Activated T-cell treated with anti-CD3 and anti-CD28 coated beads for 48 hours (primary cell): ENCODE measurements around the gene KIAA1217.

ENCODE experiments used
- DNase-seq: peaks from one replicate; pipeline ENCODE4 v3.0.0-alpha.2; 2020; ENCODE audit warnings: low read depth

Gene KIAA1217

GRCh38 chr10:24209946-24210491, 1.1 kb downstream of the KIAA1217 start:
- peak; percentile 35 for DNase-seq

- DNase-seq = no peak
These were observed 1.6 kb downstream of the KIAA1217 start for GRCh38 chr10:24210501-24210900.

- DNase-seq = no peak
These were observed 4.3 kb downstream of the KIAA1217 start for GRCh38 chr10:24213266-24213665.

- DNase-seq = no peak
These were observed 4.9 kb downstream of the KIAA1217 start for GRCh38 chr10:24213881-24214280.

DNA sequence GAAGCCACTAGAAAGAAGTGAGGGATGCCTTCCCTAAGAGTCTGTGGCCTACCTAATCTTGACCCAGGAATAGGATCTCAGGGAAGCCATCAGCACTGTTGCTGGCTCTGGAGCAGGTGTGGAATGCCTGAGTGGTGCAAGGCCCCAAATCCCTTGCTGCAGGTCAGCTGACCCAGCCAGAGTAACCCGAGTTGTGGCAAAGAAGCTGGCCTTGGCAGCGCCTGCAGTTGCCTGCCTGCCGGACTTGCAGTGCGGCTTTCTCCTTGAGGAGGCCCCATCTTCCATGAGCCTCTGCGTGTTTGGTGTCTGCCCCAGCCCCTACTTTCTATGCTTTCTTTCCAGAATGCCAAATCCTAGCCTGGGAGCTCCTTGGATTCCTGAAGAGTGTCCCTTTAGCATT, 5.8 kb downstream of the KIAA1217 start:
- DNase-seq = no peak

DNA sequence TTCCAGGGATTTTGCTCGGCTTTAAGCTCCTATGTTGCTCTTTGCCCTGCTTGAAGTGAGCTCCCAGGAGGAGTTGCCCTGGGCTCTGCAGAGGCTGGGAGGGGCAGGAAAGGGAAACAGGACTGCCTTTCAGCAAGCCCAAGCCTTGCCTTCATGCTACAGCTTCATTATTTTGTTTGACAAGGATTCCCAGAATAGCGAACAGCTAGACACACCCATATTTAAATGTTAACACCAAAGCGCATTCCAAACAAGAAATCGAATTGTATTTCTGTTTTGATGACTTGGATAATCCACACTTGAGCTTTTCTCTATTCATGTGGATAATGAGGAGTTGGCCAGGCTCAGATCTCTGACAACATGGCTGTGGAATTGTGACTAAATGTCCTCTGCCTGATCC, 6.3 kb downstream of the KIAA1217 start:
- no peak for DNase-seq

DNA sequence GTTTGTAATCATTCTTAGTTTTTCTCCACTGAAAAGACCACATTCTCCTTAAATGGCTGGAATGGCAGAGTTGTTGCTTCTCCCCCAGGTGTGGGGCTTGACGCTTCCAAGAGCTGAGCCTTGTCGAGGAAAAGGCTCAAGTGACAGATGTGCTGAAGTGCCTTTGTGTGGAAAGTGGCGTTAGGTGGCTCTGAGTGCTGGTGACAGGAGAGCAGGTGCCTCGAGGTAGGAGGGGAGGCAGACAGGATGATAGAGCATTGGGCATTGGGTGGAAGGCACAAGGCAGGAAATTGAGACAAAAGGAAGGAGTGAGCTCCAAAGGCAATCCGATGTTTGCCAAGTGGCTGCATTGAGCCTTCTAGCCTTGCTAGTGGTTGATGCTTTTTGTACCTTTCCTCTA, 6.7 kb downstream of the KIAA1217 start:
- DNase-seq = no peak

DNA sequence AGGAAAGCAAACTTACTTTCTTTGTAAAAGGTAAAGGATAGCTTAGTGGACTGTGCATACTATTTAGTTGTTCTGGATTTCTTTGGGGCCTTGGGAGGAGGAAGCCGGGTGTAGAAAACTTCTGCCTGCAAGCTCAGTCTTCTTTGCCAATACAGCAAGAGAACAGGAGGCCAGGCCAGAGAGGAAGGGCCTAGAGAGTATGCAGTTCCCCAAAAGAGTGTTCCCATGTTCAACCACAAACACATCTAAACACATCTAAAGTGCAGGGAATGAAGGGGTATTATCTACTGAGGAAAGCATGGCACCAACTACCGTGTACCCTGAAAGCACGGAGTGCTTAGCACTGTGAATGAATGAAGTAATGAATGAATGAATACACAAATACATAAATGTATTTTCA, 11.0 kb downstream of the KIAA1217 start:
- no peak for DNase-seq

- DNase-seq = no peak
These were observed 14.4 kb downstream of the KIAA1217 start for GRCh38 chr10:24223341-24223740.

DNA sequence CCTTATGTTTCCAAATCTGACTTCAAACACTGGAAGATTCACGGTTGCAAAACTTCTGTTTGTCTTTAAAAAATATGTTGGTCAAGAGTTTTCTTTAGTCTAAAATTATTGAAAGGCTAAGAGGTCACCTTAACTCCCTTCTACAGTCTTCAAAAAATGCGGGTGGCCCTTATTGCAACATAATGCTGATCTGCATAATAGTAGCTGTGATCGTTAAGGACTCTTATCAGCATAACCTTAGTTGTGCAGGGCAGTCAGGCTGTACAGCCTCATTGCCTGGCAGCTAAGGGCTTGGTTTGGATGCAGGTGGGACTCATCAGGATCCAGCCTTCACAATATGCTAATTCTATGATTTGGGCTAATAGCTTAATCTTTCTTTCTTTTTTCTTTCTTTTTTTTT, 15.0 kb downstream of the KIAA1217 start:
- DNase-seq = no peak

- no peak for DNase-seq
These were observed 19.7 kb downstream of the KIAA1217 start for GRCh38 chr10:24228642-24229041.

DNA sequence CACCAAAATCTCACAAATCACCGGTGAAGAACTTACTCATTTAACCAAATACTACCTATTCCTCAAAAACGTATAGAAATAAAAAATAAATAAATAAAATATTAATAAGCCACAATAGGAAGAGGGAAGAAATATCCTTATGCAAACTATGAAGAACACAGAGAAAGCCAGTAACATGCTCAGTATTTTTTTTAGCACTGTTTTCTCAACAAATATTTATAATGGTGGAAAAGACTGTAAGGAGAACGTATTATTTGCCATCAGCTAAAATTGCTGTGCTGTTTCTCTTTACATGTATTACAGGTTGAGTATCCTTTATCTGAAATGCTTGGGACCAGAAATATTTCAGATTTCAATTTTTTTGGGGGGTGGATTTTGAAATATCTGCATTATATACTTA, 21.0 kb downstream of the KIAA1217 start:
- no peak for DNase-seq

DNA sequence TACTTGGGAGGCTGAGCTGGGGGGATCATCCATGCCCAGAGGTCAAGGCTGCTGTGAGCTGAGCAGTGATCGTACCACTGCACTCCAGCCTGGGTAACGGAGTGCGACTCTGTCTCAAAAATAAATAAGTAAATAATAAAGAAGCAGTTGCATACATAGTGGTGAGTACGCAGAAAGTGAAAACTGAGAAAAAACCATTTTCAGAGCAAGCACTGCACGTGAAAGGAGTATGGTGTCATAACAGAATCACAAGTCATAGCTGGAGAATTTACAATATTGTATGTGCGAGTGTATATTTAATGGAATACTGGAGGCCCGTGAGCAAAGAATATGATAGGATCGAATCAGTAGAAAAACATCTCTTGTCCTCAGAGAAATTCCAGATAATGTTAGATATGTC, 22.3 kb downstream of the KIAA1217 start:
- no peak for DNase-seq

DNA sequence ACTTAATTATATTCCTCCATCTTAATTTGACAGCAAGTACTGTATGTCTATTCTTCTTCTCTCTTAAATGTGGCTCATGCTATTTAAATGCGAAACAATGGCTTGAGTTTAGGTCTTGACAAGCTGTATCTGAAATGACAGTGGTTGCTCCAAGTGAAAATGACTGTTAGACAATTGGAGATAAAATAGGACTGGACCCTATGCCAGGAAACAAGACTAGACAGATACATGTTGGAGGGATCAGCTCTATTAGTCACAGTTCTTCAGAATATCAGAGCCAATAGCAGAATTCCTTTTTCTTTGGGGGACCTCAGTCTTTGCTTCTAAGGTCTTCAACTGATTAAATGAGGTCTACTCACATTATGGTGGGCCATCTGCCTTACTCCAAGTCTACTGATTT, 25.8 kb downstream of the KIAA1217 start:
- no peak for DNase-seq

DNA sequence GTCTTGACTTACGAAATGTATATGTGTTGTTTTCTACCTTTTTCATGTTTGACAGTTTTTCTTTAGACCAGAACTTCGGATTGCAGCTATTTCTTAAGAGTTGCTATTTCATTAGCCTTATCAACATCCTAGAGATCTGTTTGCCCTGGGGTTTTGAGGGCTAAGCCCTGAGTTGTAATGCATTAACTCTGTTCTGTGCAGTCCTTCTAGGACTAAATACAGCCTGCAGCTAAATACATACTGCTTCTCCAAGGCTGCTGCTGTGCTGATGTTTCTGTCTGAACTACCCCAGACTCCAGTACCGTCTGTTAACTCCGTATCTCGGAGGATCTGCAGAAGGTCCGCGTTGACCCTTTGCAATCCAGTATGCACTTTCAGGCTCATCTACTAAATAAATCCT, 26.5 kb downstream of the KIAA1217 start:
- DNase-seq = no peak

GRCh38 chr10:24237801-24238395, 29.0 kb downstream of the KIAA1217 start:
- no peak for DNase-seq

DNA sequence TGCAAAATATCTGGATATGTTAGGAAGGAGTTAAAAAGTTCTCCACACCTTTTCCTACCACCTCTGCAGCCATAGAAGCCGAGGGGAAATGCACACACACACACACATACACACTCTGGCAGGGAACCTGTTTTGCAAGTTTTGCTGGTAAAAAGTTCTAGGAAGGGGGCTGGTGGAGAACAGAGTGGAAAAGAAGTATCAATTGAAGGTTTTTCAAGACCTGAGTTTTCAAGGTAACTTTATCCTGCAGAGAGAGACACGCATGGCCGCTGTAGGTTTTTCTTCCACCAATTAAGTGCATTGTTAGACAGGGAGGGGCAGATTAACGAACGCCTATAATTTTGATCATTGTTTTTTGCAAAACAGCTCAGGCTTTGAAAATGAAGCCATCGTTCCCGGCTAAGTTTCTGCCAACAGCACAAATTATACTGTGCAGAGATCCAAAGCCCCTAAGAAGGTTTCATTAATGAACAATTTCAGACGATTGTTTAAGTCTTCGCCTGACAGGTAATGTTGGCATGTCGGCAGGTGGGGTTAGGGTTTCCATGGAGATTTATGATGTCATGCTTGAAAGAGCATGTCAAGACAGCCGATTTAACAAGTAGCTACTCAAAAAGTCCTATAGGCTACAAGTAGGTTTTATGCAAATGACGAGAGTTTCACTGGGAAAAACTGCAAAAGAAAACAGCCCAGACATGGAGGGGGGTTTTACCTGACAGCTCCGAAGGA, 29.7 kb downstream of the KIAA1217 start:
- no peak for DNase-seq

DNA sequence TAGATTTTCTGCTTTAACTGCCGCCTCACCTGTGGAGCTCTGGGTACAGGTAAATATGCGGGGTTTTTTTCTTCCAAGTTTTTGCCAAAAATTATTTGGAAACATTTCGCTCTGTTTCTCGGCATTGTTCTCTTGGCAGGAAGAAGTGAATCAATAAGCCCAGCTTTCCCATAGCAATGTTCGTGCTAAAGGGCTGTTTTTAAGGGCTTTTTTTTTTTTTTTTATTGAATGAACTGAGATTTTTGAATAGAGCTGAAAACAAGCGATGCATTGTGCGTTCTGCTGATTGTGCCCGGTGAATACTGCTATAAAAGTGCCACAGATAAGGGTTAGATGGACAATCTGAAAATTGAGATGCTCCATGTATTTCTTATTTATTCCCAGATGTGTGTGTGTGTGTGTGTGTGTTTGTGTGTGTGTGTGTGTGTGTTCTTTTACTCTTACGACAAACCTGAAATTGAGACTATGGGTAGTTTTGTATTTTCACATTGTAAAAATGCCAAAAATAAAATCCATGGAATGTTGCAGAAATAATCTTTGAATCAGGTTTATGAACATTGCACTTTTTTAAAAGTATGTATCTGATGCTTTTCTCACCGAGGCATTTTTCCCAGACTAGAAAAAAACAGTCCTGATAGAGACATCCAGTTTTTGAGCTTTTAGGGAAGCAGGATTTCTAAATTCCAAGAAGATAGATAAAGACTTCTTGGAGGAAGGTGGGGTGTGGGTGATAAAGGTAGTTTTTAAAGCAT, 30.5 kb downstream of the KIAA1217 start:
- DNase-seq = no peak

- DNase-seq = no peak
These were observed 31.3 kb downstream of the KIAA1217 start for GRCh38 chr10:24240041-24240751.

DNA sequence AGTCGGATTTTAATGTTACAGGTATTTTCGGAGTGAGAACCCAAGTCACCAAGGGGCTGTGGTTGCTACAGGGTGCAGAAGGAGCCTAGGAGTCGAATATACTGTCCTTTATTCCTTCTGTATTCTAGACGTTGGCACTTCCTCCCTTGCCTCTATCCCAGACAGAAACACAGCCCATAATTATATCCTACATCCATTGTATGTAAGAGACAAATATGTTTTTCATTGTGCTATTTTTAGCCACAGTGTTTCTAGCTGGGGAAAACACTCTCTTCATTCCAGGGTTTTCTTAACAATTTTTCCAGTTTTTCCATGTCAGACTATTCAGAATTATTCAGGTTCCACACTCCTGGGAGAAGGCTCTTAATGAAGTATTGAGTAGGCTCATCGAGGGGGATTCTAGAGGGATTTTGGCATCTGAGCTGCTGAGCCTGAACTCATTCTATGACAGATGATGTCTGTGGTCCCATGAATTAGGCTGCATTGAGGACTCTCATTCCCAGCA, 32.6 kb downstream of the KIAA1217 start:
- no peak for DNase-seq

GRCh38 chr10:24242562-24242961, 33.6 kb downstream of the KIAA1217 start:
- no peak for DNase-seq

DNA sequence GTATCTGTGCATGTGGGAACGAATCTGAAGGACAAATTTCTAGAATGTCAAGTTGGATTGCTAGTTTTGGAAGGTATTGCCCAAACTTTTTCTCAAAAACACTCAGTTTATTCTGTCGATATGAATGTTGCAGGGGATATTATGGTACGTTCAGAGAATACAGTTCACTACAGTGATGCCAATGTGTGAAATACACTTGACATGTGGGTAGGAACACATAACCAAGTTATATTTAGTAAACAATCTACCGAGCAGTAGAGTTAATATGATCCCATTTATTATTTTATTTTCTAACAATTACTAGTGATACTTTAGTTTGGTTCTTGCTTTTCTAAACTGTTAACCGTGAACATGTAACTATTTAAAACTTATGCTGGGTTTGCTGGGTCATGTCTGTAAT, 37.4 kb downstream of the KIAA1217 start:
- no peak for DNase-seq
